A549 (cell line): ENCODE measurements around the gene CTSA. TPM values are rescaled to one million over a fixed set of nuclear protein-coding genes. Genes with fewer than 3 reads are reported as not detected.

ENCODE experiments used
- ATAC-seq, 2 experiments: fragments of 200-7000 bp in 1 of 2; fragments of >200 bp in 1 of 2; cut with Nextera tagmentation in 1 of 2; cut with Tn5 transposase in 1 of 2; 3 replicates each; pipeline versions ENCODE4 v1.8.0 to v1.9.1; 2018 to 2020; ENCODE audit warnings: mild to moderate bottlenecking in 1 of 2, moderate library complexity in 1 of 2
- CTCF ChIA-PET: fragments of 300-600 bp; sonication (Branson Sonifier 250); formaldehyde crosslinking; extraction: SDS; loops from one replicate; lab custom pipeline; 2021; ENCODE audit warnings: antibody characterized with exemption, inconsistent platforms; lab: Yijun Ruan, JAX
- POLR2A ChIA-PET: fragments of 350-600 bp; formaldehyde crosslinking; extraction: SDS; loops from one replicate; lab custom pipeline; 2021; ENCODE audit warnings: antibody characterized with exemption, inconsistent platforms; lab: Yijun Ruan, JAX
- DNase-seq, 2 experiments: peaks; one replicate each; pipeline versions ENCODE4 v3.0.0 to v3.0.0-alpha.2; 2011 to 2016; ENCODE audit warnings: low read depth in 1 of 2, low spot score in 1 of 2
- FAIRE-seq: peaks from 2 replicates; lab custom pipeline; 2011; peaks lifted over from hg19 to GRCh38; lab: Jason Lieb, UNC
- H3K27ac ChIP-seq, 2 experiments: fragments of >200 bp; sonication (Bioruptor Twin); formaldehyde crosslinking; 3 replicates each; pipeline ENCODE4 v1.5.1; 2016 to 2017
- H3K4me1 ChIP-seq: fragments of >200 bp; sonication (Bioruptor Twin); formaldehyde crosslinking; 3 replicates; pipeline ENCODE4 v1.6.1; 2016
- H3K4me2 ChIP-seq: fragments of >200 bp; sonication (Bioruptor Twin); formaldehyde crosslinking; 3 replicates; pipeline ENCODE4 v1.6.1; 2016
- H3K4me3 ChIP-seq: fragments of >200 bp; sonication (Bioruptor Twin); formaldehyde crosslinking; 3 replicates; pipeline ENCODE4 v1.5.1; 2016
- H3K9me3 ChIP-seq: fragments of >200 bp; sonication (Bioruptor Twin); formaldehyde crosslinking; 3 replicates; pipeline ENCODE4 v1.6.1; 2016
- BHLHE40 ChIP-seq: IDR thresholded peaks from 2 replicates; pipeline ENCODE4 v1.6.1; 2012; ENCODE audit warnings: low read depth, low read length, inconsistent platforms
- CBX2 ChIP-seq: fragments of 200-600 bp; sonication (generic); IDR thresholded peaks from 2 replicates; pipeline ENCODE4 v1.6.1; 2016; ENCODE audit warnings: low read depth, mild to moderate bottlenecking, borderline replicate concordance
- CHD2 ChIP-seq: fragments of 150-350 bp; IDR thresholded peaks from 2 replicates; pipeline ENCODE4 v1.6.1; 2014; ENCODE audit warnings: low read length; ENCODE audit not compliant: partially characterized antibody
- E2F6 ChIP-seq: IDR thresholded peaks from 2 replicates; pipeline ENCODE4 v1.6.1; 2012; ENCODE audit warnings: low read depth, borderline replicate concordance
- ESRRA ChIP-seq: fragments of 150-350 bp; IDR thresholded peaks from 2 replicates; pipeline ENCODE4 v1.6.1; 2014; ENCODE audit warnings: mild to moderate bottlenecking, low read length, borderline replicate concordance
- FOSB ChIP-seq: fragments of 250-450 bp; sonication (Bioruptor Pico); IDR thresholded peaks from 2 replicates; pipeline ENCODE4 v1.5.0; 2020; ENCODE audit warnings: mild to moderate bottlenecking, moderate library complexity
- FOSL2 ChIP-seq, 2 experiments: fragments of 450-650 bp in 1 of 2; fragments of >200 bp in 1 of 2; sonication (Bioruptor Twin) in 1 of 2; formaldehyde crosslinking; IDR thresholded peaks; 2 replicates each; pipeline versions ENCODE4 v1.5.0 to v1.6.1; 2016 to 2020; ENCODE audit warnings: mild to moderate bottlenecking in 1 of 2, moderate library complexity in 1 of 2
- HMGXB4 ChIP-seq: fragments of 250-450 bp; sonication (Bioruptor Pico); IDR thresholded peaks from 2 replicates; pipeline ENCODE4 v1.5.0; 2021; ENCODE audit warnings: mild to moderate bottlenecking, moderate library complexity, borderline replicate concordance
- HOXB13 ChIP-seq: fragments of 250-450 bp; sonication (Bioruptor Pico); IDR thresholded peaks from 2 replicates; pipeline ENCODE4 v1.5.0; 2020; ENCODE audit warnings: low read depth, mild to moderate bottlenecking, moderate library complexity
- JUN ChIP-seq, 2 experiments: fragments of >200 bp; sonication (Bioruptor Twin); formaldehyde crosslinking; IDR thresholded peaks; 2 replicates in 1 of 2; 3 replicates in 1 of 2; pipeline ENCODE4 v1.6.1; 2016 to 2017
- JUNB ChIP-seq: fragments of >200 bp; sonication (Bioruptor Twin); formaldehyde crosslinking; IDR thresholded peaks from 2 replicates; pipeline ENCODE4 v1.6.1; 2016
- MAZ ChIP-seq: fragments of 150-350 bp; IDR thresholded peaks from 2 replicates; pipeline ENCODE4 v1.6.1; 2014; ENCODE audit warnings: antibody characterized with exemption, low read depth, low read length, borderline replicate concordance
- NPAS2 ChIP-seq: fragments of 250-450 bp; sonication (Bioruptor Pico); IDR thresholded peaks from 2 replicates; pipeline ENCODE4 v1.8.0; 2022; ENCODE audit warnings: mild to moderate bottlenecking, moderate library complexity, borderline replicate concordance
- RCOR1 ChIP-seq: fragments of 150-350 bp; IDR thresholded peaks from 2 replicates; pipeline ENCODE4 v1.6.1; 2014; ENCODE audit warnings: antibody characterized with exemption, low read length, low read depth
- REST ChIP-seq: fragments of 200-600 bp; sonication (generic); IDR thresholded peaks from 2 replicates; pipeline ENCODE4 v1.6.1; 2016; ENCODE audit warnings: antibody characterized with exemption, mild to moderate bottlenecking, moderate library complexity
- RNF2 ChIP-seq: fragments of 200-600 bp; sonication (generic); IDR thresholded peaks from 2 replicates; pipeline ENCODE4 v1.6.1; 2016; ENCODE audit warnings: low read depth, mild to moderate bottlenecking, antibody characterized with exemption, moderate library complexity, borderline replicate concordance
- SMC3 ChIP-seq: fragments of >200 bp; sonication (Bioruptor Twin); formaldehyde crosslinking; IDR thresholded peaks from 3 replicates; pipeline ENCODE4 v1.6.1; 2018; ENCODE audit warnings: inconsistent platforms
- SREBF2 ChIP-seq: fragments of 450-650 bp; IDR thresholded peaks from 2 replicates; pipeline ENCODE4 v1.6.1; 2014; ENCODE audit warnings: mild to moderate bottlenecking, moderate library complexity
- TP53 ChIP-seq: fragments of 250-450 bp; sonication (Bioruptor Pico); IDR thresholded peaks from 2 replicates; pipeline ENCODE4 v1.5.0; 2021; ENCODE audit warnings: mild to moderate bottlenecking, moderate library complexity
- ZSCAN20 ChIP-seq: fragments of 250-450 bp; sonication (Bioruptor Pico); IDR thresholded peaks from 2 replicates; pipeline ENCODE4 v1.8.0; 2022; ENCODE audit warnings: mild to moderate bottlenecking, moderate library complexity
- WGBS: methylation state at CpG from one replicate; pipeline ENCODE4 v1.1.6; 2017; ENCODE audit errors: missing lambda C conversion rate; 5-methylcytosine and 5-hydroxymethylcytosine counted together
- polyA plus RNA-seq, 4 experiments: library from polyadenylated mRNA; depleted of rRNA in 3 of 4; stranded (reverse); fragments of >200 nt; fragmentation: RNase III in 1 of 4; extraction: RNeasy Plus Mini Kit Qiagen cat#74134 plus additional on column Dnase treatment in 1 of 4; gene quantifications; 2 replicates in 3 of 4; 3 replicates in 1 of 4; pipeline ENCODE4 v1.2.3, GENCODE V29; 2011 to 2017

Gene CTSA
- polyA plus RNA-seq, 2 of the 4 experiments (the other 2 are of a cell fraction) = 53.1 to 95.6 TPM

- DNase-seq (no peak), ATAC-seq (no peak), FAIRE-seq (no peak)
- H3K9me3 ChIP-seq = no peaks in the 10 kb centered on the region
- peaks cover 17% of the 10 kb centered on the region for H3K4me1 ChIP-seq
- 84% methylated on average over 9 of the region's 9 CpGs for WGBS
- ChIA-PET CTCF (interaction anchor here (0.6 to 2.0 kb wide), 4 partner anchors 10 to 560 kb away, joined by 4 to 5 read pairs (median 4); no protein-coding TSS in a partner anchor), POLR2A (interaction anchor here (1.0 to 1.2 kb wide), 2 partner anchors 9 to 59 kb away, joined by 3 to 4 read pairs; partner anchors contain the start of gene CTSA)
- TF ChIP-seq RNF2 = no peak
- no peak for TF ChIP-seq CBX2
- H3K4me3 ChIP-seq = no peak overlapping the region
- H3K4me2 ChIP-seq = no peak overlapping the region
- no peak overlapping the region for H3K27ac ChIP-seq
These were observed 8.1 kb upstream of the CTSA start for GRCh38 chr20:45883100-45883469.

GRCh38 chr20:45886590-45887345, 4.4 kb upstream of the CTSA start:
- ChIA-PET POLR2A (no interaction called here), CTCF (interaction anchor here (1.2 to 1.8 kb wide), 4 partner anchors 77 to 126 kb away, joined by 3 to 7 read pairs (median 4); no protein-coding TSS in a partner anchor)
- H3K4me1 ChIP-seq = peaks cover 22% of the 10 kb centered on the region
- TF ChIP-seq CBX2 (no peak), E2F6 (no peak), CHD2 (no peak), JUNB (no peak), HMGXB4 (CRISPR knock-in tag) (no peak), RCOR1 (no peak), JUN (IDR thresholded peaks at IDR 0.05) (no peak), BHLHE40 (no peak), FOSB (CRISPR knock-in tag) (no peak), NPAS2 (CRISPR knock-in tag) (no peak), REST (no peak), ESRRA (no peak), SMC3 (no peak)
- WGBS = 97% methylated on average over 17 of the region's 19 CpGs
- no peak overlapping the region for H3K4me3 ChIP-seq
- H3K4me2 ChIP-seq = no peak overlapping the region
- H3K27ac ChIP-seq = no peak overlapping the region
- no peaks in the 10 kb centered on the region for H3K9me3 ChIP-seq
- FAIRE-seq (no peak), ATAC-seq (no peak), DNase-seq (no peak)

GRCh38 chr20:45887346-45887715, 3.8 kb upstream of the CTSA start, which contains the start of gene SPATA25:
Gene SPATA25, minus strand, starts transcription at chr20:45887622. Its CDS starts 32 bp downstream, at chr20:45887590.
- FAIRE-seq (no peak), DNase-seq (no peak), ATAC-seq (no peak)
- WGBS = 93% methylated on average over 8 of the region's 8 CpGs
- Histone ChIP-seq H3K4me2 (no peak within 1 kb of the TSS), H3K27ac (no peak within 1 kb of the TSS), H3K9me3 (no peaks in the 10 kb centered on the region), H3K4me1 (peaks cover 22% of the 10 kb centered on the region), H3K4me3 (no peak within 1 kb of the TSS)
- CTCF ChIA-PET = interaction anchor here (1.6 to 1.8 kb wide), 2 partner anchors 84 to 88 kb away, joined by 3 to 7 read pairs; no protein-coding TSS in a partner anchor
- POLR2A ChIA-PET = no interaction called here
- TF ChIP-seq HOXB13 (CRISPR knock-in tag) = no peak
- no peak for TF ChIP-seq TP53 (CRISPR knock-in tag)
- TF ChIP-seq MAZ = no peak
- no peak for TF ChIP-seq SREBF2
- no peak for TF ChIP-seq FOSL2 (IDR thresholded peaks at IDR 0.05)
- TF ChIP-seq FOSL2 (CRISPR knock-in tag; IDR thresholded peaks at IDR 0.05) = no peak
- no peak for TF ChIP-seq REST
- no peak for TF ChIP-seq ZSCAN20 (CRISPR knock-in tag)
- TF ChIP-seq CBX2 = no peak
- TF ChIP-seq, all 56 proteins: peak for 0
